Endothelial cell of umbilical vein (primary cell): Measurements from ENCODE around the gene KLK3. TPM values are rescaled to one million over a fixed set of nuclear protein-coding genes. Genes with fewer than 3 reads are reported as not detected.
"Not testable (repeated sequence)": the region's sequence is repeated elsewhere in the genome, so short reads cannot be mapped to it uniquely, and the experiment has no call there.

Source experiments
- BruUV-seq: library from RNA; stranded (reverse); fragments of 400-500 nt; replicated peaks from 2 replicates; lab custom pipeline; 2021; lab: Mats Ljungman, UMichigan
- CTCF ChIA-PET: fragments of 300-600, 350-600 bp; sonication (Branson Sonifier 250); formaldehyde crosslinking; loops from one replicate; lab custom pipeline; 2021; ENCODE audit warnings: antibody characterized with exemption, inconsistent platforms; lab: Charles Lee
- POLR2A ChIA-PET: fragments of 300-600, 350-600 bp; sonication (Branson Sonifier 250); formaldehyde crosslinking; loops from one replicate; lab custom pipeline; 2021; ENCODE audit warnings: antibody characterized with exemption, inconsistent platforms; lab: Charles Lee
- DNase-seq: peaks from one replicate; pipeline ENCODE4 v3.0.0-alpha.2; 2011; ENCODE audit warnings: low read depth, low spot score
- FAIRE-seq: peaks from 2 replicates; lab custom pipeline; 2011; peaks lifted over from hg19 to GRCh38; lab: Jason Lieb, UNC
- H2AFZ ChIP-seq: 2 replicates; pipeline ENCODE4 v1.6.0; 2012; ENCODE audit warnings: low read depth, low read length, control low read depth, inconsistent platforms
- H3K27ac ChIP-seq: 2 replicates; pipeline ENCODE4 v1.5.1; 2011; ENCODE audit warnings: low read depth, mild to moderate bottlenecking, control low read depth, low read length, moderate library complexity; ENCODE audit not compliant: insufficient read depth
- H3K27me3 ChIP-seq, 2 experiments: 2 replicates each; pipeline versions ENCODE4 v1.6.0 to v1.6.1; 2011; ENCODE audit warnings: low read length in 2 of 2, mixed read lengths in 1 of 2; ENCODE audit not compliant: control insufficient read depth in 2 of 2, insufficient read depth in 2 of 2
- H3K36me3 ChIP-seq, 2 experiments: 2 replicates in 1 of 2; 3 replicates in 1 of 2; pipeline ENCODE4 v1.5.1; 2011; ENCODE audit warnings: low read length in 2 of 2, mild to moderate bottlenecking in 1 of 2, moderate library complexity in 1 of 2; ENCODE audit not compliant: control insufficient read depth in 2 of 2, insufficient read depth in 2 of 2; ENCODE audit errors: extremely low read depth in 1 of 2
- H3K4me1 ChIP-seq: 3 replicates; pipeline ENCODE4 v1.5.1; 2011; ENCODE audit warnings: mild to moderate bottlenecking, low read length; ENCODE audit not compliant: control insufficient read depth, insufficient read depth; ENCODE audit errors: extremely low read depth
- H3K4me2 ChIP-seq: 2 replicates; pipeline ENCODE4 v1.6.1; 2011; ENCODE audit warnings: low read length, control low read depth, mixed read lengths; ENCODE audit not compliant: insufficient read depth
- H3K4me3 ChIP-seq, 3 experiments: fragments of 200-600 bp in 1 of 3; sonication (generic), shearing (Covaris generic) in 1 of 3; replicated peaks in 1 of 3; 2 replicates each; pipeline ENCODE4 v1.5.1; 2011 to 2016; ENCODE audit warnings: control low read depth in 3 of 3, low read length in 3 of 3, mild to moderate bottlenecking in 2 of 3, inconsistent platforms in 1 of 3, low read depth in 1 of 3, moderate library complexity in 1 of 3; ENCODE audit not compliant: insufficient read depth in 1 of 3
- H3K79me2 ChIP-seq: 2 replicates; pipeline ENCODE4 v1.6.0; 2012; ENCODE audit warnings: low read length, inconsistent platforms; ENCODE audit not compliant: control insufficient read depth, insufficient read depth
- H3K9ac ChIP-seq: replicated peaks from 2 replicates; pipeline ENCODE3; 2011; ENCODE audit warnings: low read length, control low read depth; ENCODE audit not compliant: insufficient read depth; ENCODE audit errors: extremely low read depth
- H3K9me1 ChIP-seq: replicated peaks from 3 replicates; pipeline ENCODE4 v1.6.0; 2011; ENCODE audit warnings: mild to moderate bottlenecking, low read length; ENCODE audit not compliant: control insufficient read depth, insufficient read depth; ENCODE audit errors: extremely low read depth
- H3K9me3 ChIP-seq: replicated peaks from 2 replicates; pipeline ENCODE4 v1.5.1; 2012; ENCODE audit warnings: low read length, inconsistent platforms; ENCODE audit not compliant: control insufficient read depth, insufficient read depth
- H4K20me1 ChIP-seq: replicated peaks from 2 replicates; pipeline ENCODE3; 2011; ENCODE audit warnings: mild to moderate bottlenecking, low read length; ENCODE audit not compliant: control insufficient read depth, insufficient read depth; ENCODE audit errors: extremely low read depth
- GATA2 ChIP-seq: IDR thresholded peaks from 2 replicates; pipeline ENCODE4 v1.7.0; 2011; ENCODE audit warnings: low read depth, mild to moderate bottlenecking, moderate library complexity, mixed read lengths, low read length; ENCODE audit not compliant: insufficient read length, insufficient read depth
- JUN ChIP-seq: IDR thresholded peaks from 2 replicates; pipeline ENCODE4 v1.6.1; 2011; ENCODE audit warnings: borderline replicate concordance, low read depth; ENCODE audit not compliant: insufficient read length, insufficient read depth
- MYC ChIP-seq: IDR thresholded peaks from one replicate; pipeline ENCODE4 v1.6.1; 2011; ENCODE audit warnings: mild to moderate bottlenecking, low read depth, low read length
- POLR2AphosphoS5 ChIP-seq: IDR thresholded peaks from 2 replicates; pipeline ENCODE4 v1.6.1; 2012; ENCODE audit warnings: low read depth, mild to moderate bottlenecking, control low read depth, low read length, moderate library complexity; ENCODE audit not compliant: insufficient read depth
- dilution Hi-C: fragments of 300-500 bp; cut with MboI; formaldehyde crosslinking; loops from one replicate; pipeline ENCODE4 v1.15.0; 2019; ENCODE audit warnings: low sequenced_read_pairs; ENCODE audit not compliant: extremely low pct_ligation_motif_present
- intact Hi-C: fragments of 100-400 bp; cut with micrococcal nuclease; formaldehyde crosslinking; loops from one replicate; pipeline ENCODE4 v1.10.0; 2022
- polyA plus RNA-seq, 4 experiments: library from polyadenylated mRNA; depleted of rRNA in 3 of 4; stranded (reverse) in 3 of 4; unstranded in 1 of 4; fragments of >200 nt; gene quantifications; 2 replicates each; pipeline versions ENCODE4 v1.2.1 to v1.2.3, GENCODE V29; 2011 to 2012; ENCODE audit warnings: missing spikeins in 1 of 4
- total RNA-seq: library from RNA; stranded (reverse); gene quantifications from 2 replicates; pipeline ENCODE4 v1.2.3, GENCODE V29; 2021
- TF ChIP-seq, protein P1 (sequence below): IDR thresholded peaks from 2 replicates; pipeline ENCODE4 v1.6.1; 2011; ENCODE audit not compliant: insufficient read depth, insufficient read length
- TF ChIP-seq, protein P2 (sequence below), 2 donors: IDR thresholded peaks; 1 replicate in 1 of 2; 2 replicates in 1 of 2; pipeline ENCODE4 v1.5.1; 2011; ENCODE audit warnings: low read length in 2 of 2, mild to moderate bottlenecking in 2 of 2, moderate library complexity in 2 of 2, control low read depth in 1 of 2, inconsistent platforms in 1 of 2, low read depth in 1 of 2; ENCODE audit not compliant: insufficient read depth in 1 of 2; ENCODE audit errors: extremely low read depth in 1 of 2

Gene KLK3
- total and polyA plus RNA-seq, 2 donors (not counting 3 experiments of a cell fraction or from before 2014, with no cell fraction given), result not detected

DNA sequence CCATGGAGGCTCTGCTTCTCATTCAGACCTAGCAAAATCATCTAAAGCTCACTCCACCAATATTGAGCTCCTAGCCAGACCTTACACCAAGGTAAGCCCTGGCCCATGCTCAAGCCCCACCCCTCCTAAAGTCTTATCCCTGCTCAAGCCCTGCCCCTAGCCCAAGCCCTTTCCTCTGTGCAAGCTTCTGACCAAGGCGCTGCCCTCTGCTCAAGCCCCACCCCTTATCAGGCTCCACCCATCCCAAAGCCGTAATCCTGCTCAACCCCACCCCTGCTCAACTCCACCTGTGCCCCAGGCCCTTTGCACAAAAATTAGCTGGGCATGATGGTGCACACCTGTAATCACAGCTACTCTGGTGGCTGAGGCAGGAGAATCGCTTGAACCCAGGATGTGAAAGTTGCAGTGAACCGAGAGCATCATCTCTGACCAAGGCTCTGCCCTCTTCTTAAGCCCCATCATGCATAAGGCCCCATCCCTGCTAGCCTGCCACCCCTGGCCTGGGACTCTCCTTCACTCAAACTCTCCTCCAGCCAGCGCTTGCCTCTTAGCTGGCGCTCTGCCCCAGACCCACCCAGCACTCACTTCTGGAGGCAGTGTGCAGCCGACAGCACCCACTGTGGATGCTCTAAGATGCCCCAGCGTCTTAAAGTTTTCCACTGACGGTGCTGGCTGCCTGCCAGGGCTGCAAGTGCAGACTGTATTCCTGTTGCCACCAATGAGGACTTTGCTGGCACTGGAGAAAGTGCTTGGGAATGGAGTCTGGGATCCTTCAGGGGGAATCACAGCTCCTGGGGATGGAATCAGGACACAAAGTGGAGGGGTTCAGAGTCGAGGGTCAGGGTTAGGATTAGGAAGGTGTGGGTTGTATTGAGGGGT is 40.0 kb downstream of the KLK3 start:
- no peaks in the 10 kb centered on the region for H3K36me3 ChIP-seq
- intact Hi-C loops (no loop called here), dilution Hi-C loops (no loop called here)
- no peaks in the 10 kb centered on the region for H3K4me1 ChIP-seq
- DNase-seq (no peak), FAIRE-seq (no peak)
- no peak for TF ChIP-seq POLR2AphosphoS5
- no peak for TF ChIP-seq GATA2
- TF ChIP-seq MYC, result no peak
- no peak for TF ChIP-seq JUN
- TF ChIP-seq, protein P1, sequence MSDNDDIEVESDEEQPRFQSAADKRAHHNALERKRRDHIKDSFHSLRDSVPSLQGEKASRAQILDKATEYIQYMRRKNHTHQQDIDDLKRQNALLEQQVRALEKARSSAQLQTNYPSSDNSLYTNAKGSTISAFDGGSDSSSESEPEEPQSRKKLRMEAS, result no peak
- TF ChIP-seq, protein P2, sequence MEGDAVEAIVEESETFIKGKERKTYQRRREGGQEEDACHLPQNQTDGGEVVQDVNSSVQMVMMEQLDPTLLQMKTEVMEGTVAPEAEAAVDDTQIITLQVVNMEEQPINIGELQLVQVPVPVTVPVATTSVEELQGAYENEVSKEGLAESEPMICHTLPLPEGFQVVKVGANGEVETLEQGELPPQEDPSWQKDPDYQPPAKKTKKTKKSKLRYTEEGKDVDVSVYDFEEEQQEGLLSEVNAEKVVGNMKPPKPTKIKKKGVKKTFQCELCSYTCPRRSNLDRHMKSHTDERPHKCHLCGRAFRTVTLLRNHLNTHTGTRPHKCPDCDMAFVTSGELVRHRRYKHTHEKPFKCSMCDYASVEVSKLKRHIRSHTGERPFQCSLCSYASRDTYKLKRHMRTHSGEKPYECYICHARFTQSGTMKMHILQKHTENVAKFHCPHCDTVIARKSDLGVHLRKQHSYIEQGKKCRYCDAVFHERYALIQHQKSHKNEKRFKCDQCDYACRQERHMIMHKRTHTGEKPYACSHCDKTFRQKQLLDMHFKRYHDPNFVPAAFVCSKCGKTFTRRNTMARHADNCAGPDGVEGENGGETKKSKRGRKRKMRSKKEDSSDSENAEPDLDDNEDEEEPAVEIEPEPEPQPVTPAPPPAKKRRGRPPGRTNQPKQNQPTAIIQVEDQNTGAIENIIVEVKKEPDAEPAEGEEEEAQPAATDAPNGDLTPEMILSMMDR (IDR thresholded peaks at IDR 0.05; ENCODE audit: extremely low read depth in 1 of 2, insufficient read depth in 1 of 2, low read depth in 1 of 2, low read length in 2 of 2), result no peak
- H3K27me3 ChIP-seq, result no peaks in the 10 kb centered on the region
- no peak overlapping the region for H3K4me2 ChIP-seq
- no peak overlapping the region for H2AFZ ChIP-seq
- H3K9me3 ChIP-seq, result no peaks in the 10 kb centered on the region
- H3K79me2 ChIP-seq, result no peaks in the 10 kb centered on the region
- POLR2A ChIA-PET, result no interaction called here
- H4K20me1 ChIP-seq, result no peaks in the 10 kb centered on the region
- no peak overlapping the region for H3K9ac ChIP-seq
- H3K27ac ChIP-seq, result no peak overlapping the region
- CTCF ChIA-PET, result interaction anchor here (0.9 to 1.0 kb wide), 2 partner anchors 11 to 27 kb away, joined by 3 to 4 read pairs; no protein-coding TSS in a partner anchor
- BruUV-seq, result no TSS peak
- no peaks in the 10 kb centered on the region for H3K9me1 ChIP-seq
- H3K4me3 ChIP-seq, result no peak overlapping the region

DNA sequence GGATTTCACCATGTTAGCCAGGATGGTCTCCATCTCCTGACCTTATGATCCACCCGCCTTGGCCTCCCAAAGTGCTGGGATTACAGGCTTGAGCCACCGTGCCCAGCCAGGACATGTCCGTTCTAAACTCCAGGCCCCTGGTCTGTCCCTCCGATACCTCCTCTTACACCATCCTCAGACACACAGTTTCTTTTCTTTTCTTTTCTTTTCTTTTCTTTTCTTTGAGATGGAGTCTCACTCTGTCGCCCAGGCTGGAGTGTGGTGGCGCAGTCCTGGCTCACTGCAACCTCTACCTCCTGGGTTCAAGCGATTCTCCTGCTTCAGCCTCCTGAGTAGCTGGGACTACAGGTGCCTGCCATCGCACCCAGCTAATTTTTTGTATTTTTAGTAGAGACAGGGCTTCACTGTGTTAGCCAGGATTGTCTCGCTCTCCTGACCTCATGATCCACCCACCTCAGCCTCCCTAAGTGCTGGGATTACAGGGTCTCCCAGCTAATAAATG is 41.4 kb downstream of the KLK3 start:
- H3K4me2 ChIP-seq, POLR2A ChIA-PET, H3K9ac ChIP-seq, H3K27me3 ChIP-seq, DNase-seq, CTCF ChIA-PET, BruUV-seq, H3K27ac ChIP-seq, H3K9me3 ChIP-seq, H2AFZ ChIP-seq, H3K4me1 ChIP-seq, dilution Hi-C loops, H4K20me1 ChIP-seq, FAIRE-seq, H3K4me3 ChIP-seq, H3K9me1 ChIP-seq, H3K79me2 ChIP-seq, intact Hi-C loops, H3K36me3 ChIP-seq: not testable (repeated sequence)
